ENCODE data around the gene LHFPL3.
"Not testable (repeated sequence)": the region's sequence is repeated elsewhere in the genome, so short reads cannot be mapped to it uniquely, and the experiment has no call there.

LHFPL3 gene

DNA sequence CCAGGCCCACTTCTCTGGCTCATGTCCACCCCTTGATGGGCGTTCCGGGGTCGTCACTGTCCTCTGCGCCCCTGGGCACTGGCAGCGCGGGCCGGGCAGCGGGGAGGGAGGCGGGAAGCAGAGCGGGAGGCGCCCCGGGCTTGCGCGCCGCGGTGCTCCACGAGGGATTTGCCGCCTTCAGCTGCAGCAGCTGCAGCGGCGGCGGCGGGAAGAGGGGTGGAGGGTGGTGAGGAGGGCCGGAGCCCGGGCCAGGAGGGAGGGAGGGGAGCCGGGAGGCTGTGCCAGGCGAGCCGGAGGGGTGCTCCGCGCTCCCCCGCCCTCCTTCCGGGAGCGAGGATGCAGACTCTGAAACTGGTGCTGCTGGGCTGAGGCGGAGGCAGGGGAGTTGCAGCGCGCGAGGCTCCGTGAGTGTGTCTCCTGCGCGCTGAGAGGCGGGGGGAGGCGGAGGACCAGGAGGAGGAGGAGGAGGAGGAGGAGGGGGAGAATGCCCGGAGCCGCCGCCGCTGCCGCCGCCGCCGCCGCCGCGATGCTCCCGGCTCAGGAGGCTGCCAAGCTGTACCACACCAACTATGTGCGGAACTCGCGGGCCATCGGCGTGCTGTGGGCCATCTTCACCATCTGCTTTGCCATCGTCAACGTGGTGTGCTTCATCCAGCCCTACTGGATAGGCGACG is at the start of gene LHFPL3:
LHFPL3 (plus strand) TSS at position 308 of the 674 bp plus-strand sequence.
- no peak for DNase-seq (ENCODE audit: low spot score)

DNA sequence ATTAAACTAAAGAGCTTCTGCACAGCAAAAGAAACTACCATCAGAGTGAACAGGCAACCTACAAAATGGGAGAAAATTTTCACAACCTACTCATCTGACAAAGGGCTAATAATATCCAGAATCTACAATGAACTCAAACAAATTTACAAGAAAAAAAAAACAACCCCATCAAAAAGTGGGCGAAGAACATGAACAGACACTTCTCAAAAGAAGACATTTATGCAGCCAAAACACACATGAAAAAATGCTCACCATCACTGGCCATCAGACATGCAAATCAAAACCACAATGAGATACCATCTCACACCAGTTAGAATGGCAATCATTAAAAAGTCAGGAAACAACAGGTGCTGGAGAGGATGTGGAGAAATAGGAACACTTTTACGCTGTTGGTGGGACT is 46.7 kb upstream of the LHFPL3 start:
- DNase-seq (ENCODE audit: low spot score) = not testable (repeated sequence)

DNA sequence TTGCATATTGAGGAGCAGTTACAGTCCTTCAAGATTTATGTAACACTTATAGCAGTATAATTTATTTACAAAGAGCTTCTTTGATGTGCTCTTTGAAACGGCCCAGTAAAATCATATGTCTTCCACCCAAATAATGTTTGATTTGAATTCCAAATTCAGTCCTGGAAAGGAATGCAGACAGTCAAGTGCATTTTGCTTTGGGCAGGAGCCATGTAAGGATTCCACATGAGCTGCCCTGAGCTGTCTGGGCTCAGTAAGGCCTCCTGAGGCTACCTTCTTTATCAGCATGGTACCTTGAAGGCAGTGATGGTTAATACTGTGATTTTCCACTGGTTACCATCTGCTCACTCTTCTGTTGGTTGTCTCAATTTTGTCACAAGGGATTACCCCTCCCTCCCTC is 41.6 kb upstream of the LHFPL3 start:
- DNase-seq (ENCODE audit: low spot score) = no peak

DNA sequence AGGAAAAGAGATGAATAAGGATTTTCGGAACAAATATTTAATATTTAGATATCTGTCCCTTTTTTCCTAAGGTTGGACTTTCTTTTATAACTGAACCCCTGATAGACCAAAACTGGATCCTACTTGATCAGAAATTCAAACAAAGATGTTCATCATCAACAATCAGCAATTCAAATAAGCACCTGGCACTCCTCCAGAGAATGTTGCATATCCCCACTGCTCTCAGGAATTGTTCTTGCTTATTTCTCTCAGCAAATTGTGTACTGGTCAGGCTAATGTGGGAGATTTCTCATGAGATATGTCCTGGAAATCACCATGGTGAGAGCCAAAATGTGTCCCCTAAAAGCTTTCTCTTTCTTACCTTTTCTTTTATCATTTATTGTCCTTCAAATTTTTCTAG is 40.3 kb upstream of the LHFPL3 start:
- no peak for DNase-seq (ENCODE audit: low spot score)

DNA sequence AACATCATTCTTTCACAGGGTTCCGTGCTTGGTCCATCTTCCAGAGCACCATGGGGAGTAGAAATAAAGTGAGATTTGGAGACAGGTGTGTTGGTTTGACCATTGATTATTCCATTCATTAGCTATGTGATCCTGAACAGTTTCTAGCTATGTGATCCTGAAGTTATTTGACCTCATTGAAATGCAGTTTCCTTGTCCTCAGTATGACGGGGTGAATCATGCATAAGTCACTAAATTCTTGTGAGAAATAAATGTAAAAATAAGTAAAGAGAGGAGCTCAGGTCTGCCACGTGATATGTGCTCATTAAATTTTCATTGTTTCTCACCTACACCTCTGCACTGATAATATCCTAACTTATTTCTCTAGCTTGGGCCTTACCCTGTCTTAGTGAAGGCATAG is 34.1 kb upstream of the LHFPL3 start:
- no peak for DNase-seq (ENCODE audit: low spot score)

DNA sequence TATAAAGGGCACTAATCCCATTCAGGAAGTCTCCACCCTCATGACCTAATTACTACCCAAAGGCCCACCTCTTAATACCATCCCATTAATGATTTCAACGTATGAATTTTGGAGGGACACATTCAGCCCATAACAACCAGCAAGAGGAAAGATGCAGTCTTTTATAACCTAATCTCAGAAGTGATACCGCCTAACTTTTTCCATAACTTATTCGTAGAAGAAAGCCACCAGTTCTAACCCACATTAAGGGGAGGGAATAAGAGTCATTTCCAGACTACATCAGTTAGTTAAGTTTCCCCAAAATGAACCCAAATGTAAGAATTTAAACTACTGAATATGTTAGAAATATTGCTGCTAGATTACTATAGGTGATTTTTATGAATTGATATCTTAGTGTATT is 32.1 kb upstream of the LHFPL3 start:
- no peak for DNase-seq (ENCODE audit: low spot score)

DNA sequence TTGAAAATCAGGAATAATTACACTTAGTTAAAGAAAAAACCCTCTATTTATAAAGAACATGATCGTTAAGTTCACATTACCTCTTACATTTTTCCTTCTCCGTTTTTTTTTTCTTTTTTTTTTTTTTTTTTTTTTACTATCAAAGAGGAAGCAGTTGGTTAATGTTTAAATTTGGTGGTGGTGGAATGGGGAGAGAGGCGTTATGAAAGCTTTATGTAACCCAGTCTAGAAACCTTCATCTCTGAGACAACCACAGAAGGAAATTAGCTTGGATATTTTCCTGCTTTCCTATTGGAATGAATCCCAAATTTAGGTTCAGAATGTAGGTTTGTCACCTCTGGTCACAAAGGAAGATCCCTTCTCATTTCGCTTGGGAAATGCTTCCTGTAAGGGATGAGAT is 31.5 kb upstream of the LHFPL3 start:
- no peak for DNase-seq (ENCODE audit: low spot score)

DNA sequence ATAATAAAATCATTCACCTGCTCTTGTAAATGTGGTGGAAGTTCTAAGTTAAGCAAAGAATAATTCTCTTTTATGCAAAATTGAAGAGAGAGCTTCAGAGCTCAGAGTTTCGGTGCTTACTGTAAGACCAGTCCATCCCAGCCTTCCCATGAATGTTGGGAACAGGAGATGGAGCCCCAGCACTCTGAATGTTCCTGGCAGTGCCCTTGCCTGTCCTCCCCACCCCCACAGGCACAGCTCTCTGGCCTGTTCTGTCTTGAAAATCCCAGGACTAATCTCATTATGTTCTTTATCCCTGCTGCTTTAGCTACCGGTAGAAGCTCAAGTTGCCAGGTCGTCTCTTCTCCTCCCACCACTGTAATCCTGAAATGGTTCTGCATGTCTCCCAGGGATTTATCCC is 29.1 kb upstream of the LHFPL3 start:
- DNase-seq (ENCODE audit: low spot score) = no peak

DNA sequence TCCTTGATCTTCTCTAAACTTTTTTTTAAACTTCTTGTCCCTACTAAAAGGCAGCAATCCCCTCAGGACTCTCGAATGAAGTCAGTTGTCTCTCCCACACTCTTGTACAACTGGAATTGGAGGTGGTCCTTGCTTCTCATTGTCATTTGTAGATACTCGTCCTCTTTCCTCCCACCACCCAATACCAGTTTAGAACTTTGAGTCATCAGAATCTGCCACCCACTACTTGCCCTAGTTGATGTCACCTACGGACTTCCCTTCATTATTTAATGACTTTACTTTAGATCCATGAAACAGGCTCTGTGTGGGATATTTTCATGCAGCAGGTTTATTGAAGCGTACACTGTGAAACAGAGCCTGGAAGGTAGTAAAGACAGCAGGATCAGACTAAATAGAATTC is 28.6 kb upstream of the LHFPL3 start:
- DNase-seq (ENCODE audit: low spot score) = no peak

DNA sequence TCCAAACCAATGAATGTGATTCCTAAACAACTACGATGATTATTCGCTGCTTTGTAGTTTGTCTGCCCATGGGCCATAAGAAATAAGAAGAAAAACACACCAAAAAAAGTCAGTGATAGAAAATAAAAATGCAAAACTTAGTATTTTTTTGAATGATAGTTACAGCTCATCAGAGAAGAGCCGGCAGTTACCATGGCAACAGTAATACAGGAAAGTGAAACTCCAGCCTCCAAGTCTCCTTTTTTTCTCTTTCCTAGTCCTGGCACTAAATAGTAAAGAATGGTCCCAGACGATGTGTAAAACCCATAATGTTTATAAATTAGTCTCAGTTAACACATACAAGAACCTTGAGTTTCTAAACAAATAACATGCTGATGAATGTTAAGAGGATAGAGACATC is 21.6 kb upstream of the LHFPL3 start:
- no peak for DNase-seq (ENCODE audit: low spot score)

DNA sequence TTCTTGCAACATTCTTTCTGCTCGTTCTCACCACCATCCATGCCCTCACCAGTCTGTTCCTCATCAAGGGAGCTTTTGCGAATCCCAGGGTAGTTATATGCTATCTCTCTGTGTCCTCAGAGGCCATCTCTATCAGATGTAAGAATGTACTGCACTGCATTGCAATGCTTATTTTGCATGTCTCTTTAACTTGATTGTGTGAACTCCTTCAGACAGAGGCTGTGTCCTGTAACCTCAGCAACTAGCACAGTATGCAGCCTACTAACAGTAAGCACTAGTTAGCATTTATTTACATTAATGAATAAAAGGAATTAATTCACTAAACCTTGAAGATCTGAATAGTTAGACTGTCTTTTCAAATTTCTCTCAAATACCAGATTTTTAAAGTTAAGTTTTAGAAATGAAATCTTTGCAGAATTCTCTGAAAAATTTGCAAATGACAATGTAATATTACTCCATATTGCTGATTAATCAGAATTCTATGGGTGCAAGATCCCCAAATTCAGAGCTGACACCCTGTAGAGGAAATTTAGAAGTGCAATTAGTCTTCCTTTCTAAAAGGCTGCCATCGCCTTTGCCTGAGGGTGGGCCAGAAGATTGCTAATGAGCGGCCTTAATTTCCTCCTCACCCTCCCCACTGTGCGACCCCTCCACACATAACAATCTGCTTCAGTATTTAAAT is 10.3 kb upstream of the LHFPL3 start:
- DNase-seq (ENCODE audit: low spot score) = no peak

DNA sequence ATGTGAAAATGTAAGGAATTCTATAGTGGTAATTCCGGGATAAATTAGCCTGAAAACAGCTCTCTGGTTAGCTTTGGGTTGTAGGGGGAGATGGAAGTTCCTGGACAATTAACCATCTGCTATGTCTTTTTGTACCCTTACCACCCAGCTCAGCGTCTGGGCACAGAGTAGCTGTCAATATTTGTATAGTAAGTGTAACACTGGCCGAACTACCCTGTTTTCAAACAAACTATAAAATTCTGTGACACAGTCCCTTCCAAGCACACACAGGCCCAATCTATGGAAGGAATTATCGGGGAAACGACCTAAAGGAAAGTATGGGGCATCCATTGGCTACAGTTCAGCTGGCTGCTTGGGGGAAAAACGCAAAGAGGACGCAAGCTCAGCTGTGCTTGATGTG is 869 bp upstream of the LHFPL3 start:
- no peak for DNase-seq (ENCODE audit: low spot score)

DNA sequence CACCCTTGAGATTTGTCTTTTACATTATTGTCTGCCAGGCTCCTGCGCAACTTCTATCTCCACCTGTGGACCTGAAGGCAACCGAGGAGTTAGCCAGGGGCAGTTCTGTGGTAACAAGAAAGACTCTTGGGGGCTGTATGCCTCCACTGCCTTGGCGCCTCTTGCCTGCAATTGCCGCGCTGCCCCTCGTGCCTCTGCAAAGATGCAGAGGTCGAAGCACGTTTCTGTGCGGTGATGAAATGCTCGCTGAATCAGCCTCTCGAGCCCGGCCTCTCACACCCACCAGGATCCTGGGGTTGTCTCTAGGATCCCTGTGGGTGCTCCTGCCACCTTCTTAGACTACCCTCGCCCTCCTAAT is 486 bp upstream of the LHFPL3 start:
- DNase-seq (ENCODE audit: low spot score) = no peak

DNA sequence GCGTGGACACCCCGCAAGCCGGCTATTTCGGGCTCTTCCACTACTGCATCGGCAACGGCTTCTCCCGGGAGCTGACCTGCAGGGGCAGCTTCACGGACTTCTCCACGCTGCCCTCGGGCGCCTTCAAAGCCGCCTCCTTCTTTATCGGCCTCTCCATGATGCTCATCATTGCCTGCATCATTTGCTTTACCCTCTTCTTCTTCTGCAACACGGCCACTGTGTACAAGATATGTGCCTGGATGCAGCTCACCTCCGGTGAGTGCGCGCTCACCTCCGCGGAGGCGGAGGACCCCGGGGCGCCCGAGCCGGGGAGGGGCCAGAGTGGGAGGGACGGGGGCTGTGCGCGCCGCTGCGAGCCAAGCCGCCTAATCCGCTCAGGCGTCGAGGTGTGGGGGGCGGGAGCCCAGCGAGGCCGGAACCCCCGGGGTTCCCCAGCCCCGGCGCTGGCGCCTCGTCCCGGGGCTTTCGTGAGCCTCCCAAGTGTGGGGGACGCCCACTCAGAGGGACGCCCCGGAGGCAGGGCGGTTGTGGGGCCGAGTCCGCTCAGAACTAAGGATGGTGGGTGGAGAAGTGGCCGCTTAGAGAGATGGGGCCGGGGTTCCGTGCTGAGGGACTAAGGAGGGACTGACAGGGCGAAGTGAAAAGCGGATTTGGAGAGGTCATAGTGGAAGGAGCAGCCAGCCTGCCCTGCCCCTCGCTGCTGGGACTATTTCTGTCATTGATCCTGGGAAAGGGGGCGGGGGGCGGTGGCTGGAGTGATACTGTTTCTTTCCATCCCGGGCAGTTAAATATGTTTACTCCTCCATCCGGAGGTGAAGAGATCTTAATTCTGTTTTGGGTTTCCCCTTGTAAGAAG is 795 bp downstream of the LHFPL3 start:
- no peak for DNase-seq (ENCODE audit: low spot score)

DNA sequence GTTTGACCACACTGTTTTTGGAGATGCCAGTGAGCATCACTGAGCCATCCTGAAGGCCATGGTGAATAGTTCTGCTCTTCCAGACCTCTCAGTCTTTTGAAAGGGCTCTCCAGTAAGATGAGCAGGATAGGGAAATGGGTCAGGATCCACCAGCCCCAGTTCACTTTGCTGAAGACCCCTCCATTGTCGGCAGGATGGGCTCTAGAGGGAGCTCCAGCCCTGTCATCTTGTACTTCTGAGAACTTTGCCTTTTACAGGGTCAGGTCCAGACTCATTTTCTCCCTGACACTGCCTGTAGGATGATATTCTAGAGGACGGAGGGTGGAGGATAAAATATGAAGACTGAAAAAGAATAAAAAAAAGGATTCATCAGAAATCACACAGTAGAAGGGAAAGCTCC is 13.1 kb downstream of the LHFPL3 start:
- DNase-seq (ENCODE audit: low spot score) = no peak

DNA sequence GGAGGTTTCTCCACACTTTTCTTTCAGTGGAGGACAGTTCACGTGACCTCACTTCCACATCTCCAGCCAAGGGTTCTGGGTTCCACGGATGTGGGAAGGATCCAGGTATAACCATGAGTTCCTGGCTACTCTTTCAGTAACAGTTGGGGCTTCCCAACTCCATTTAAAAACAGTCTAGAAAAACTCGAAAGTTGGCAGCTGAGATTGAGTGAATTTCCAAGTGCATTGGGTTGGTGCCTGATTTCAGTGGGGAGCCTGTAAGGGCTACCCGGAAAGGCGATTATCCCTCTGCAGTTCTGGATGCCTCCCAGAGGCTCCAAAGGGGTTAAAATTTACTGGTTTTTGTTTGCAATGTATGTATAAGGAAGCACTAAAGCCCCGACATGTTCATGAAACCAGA is 24.3 kb downstream of the LHFPL3 start:
- no peak for DNase-seq (ENCODE audit: low spot score)

DNA sequence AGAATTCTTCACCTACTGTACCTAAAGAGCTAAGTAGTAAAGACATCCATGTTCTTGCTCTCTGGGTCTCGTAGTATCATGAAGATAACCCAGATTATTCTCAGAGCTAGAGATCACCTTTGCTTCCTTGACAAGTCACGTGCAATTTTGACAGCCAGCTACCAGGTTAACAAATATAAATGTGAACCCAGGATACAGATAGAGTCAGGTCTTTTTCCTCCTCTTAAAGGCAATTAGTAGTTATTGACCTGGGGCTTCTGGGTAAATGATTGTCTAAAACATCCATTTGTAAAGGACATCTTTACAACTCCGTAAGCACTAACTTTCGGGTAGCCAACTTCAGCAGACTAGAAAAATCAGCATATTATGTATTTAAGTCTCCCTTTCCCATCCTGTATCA is 28.8 kb downstream of the LHFPL3 start:
- DNase-seq (ENCODE audit: low spot score) = no peak

DNA sequence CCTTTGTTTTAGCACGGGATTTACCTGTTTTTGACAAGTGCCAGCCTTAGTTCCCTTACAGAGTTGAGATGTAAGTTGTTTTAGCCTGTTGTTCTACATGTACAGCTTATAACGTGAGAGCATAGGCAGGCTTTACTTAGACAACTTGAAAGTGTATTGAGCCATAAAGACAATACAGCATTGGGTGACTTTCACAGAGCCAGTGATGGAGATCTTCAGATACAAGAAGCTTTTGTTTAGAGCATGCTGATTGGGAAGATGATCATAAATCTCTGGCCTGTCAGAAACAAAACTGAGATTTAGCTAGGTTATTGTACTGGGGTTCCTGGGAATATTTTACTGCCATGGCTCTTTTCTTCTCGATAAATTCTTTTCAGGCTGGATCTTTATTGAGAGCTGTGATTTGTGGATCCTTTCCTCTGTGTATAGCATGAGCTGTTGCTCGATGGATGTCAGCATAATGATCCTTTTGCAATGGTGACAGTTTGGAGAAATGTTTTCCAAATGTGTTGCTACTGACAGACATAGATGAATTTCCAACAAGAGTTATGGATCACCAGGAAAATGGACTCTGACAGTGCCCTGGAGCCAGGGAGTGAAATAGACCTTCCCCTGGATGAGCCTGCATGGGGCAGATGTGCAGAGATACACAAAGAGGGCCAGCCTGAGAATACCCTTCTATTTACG is 30.2 kb downstream of the LHFPL3 start:
- DNase-seq (ENCODE audit: low spot score) = no peak

DNA sequence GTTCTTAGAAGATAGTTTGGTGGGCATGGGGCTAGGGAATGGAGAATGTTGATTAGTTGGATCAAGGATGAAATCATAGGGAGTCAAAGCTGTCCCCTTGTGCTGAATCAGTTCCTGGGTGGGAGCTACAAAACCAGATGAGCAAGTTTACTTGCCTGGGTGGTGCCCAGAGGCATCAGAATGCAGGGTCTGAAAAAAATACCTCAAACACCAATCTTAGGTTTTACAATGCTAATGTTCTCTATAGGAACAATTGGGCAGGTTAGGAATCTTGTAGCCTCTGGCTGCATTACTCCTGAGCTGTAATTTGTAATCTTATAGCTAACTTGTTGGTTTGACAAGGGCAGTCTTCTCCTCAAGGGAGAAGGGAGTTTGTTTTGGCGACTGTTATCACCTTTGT is 34.4 kb downstream of the LHFPL3 start:
- DNase-seq (ENCODE audit: low spot score) = no peak

DNA sequence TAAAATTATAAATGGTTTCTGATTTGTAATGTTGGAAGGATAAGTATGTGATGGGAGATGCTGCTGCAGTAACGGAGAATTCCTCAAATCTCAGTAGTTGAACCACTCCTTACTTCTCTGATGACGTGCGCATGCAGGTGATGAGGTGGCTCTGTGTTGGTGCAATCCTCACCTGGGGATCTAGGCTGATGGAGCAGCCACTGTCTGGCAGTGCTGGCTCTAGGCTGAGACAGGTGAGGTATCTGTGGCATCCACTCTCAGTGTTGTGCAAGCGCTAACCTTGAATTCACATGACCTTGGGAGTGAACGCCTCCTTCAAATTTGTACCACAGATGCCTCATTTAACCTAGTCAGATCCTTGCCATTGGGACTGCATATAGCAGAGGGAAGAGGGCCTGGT is 35.0 kb downstream of the LHFPL3 start:
- DNase-seq (ENCODE audit: low spot score) = no peak

DNA sequence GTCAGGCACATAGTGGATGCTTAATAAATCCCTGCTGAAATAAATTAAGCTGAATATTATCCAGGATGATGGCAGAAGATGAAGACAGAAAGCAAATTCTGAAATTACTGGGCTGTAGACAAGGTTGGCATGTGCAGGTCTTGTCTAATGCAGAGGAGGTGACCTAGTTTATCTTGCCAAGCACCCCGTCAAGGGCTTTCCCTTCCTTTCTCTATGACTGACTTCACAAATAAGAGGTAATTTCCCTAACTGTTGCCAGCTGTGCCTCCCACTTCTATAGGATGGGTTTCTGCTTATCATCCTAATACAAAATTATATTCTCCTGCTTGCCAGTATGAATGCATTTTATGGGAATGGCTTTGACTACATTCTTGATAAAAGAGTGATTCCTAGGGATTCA is 38.0 kb downstream of the LHFPL3 start:
- DNase-seq (ENCODE audit: low spot score) = no peak

DNA sequence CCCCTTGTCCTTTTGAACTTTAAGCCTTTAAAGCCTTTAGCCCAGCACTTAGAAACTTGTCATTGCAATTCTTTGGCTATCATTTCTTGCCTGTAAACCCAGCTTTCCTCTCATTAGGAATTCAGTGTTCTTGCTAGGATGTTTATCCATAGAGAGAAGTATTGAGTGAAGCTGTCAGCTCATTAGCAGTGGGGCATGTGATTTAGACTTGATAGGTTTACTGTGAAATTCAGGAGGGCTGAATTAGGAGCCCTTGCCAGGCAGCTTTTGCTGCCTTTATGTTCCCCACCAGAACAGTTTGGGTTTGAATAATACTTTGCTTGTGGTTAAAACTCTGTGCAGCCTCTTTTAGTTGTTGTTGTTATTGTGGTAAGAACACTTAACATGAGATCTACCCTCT is 39.5 kb downstream of the LHFPL3 start:
- no peak for DNase-seq (ENCODE audit: low spot score)
